ENCODE data around the gene PARD6G. TPM values are rescaled to one million over a fixed set of nuclear protein-coding genes. Genes with fewer than 3 reads are reported as not detected.
A peak's percentile ranks its signal among the peaks of the same experiment; 100 is the strongest.

The PARD6G gene
- total RNA-seq, 1 donor from 2014 or later, result 21.8 TPM

DNA sequence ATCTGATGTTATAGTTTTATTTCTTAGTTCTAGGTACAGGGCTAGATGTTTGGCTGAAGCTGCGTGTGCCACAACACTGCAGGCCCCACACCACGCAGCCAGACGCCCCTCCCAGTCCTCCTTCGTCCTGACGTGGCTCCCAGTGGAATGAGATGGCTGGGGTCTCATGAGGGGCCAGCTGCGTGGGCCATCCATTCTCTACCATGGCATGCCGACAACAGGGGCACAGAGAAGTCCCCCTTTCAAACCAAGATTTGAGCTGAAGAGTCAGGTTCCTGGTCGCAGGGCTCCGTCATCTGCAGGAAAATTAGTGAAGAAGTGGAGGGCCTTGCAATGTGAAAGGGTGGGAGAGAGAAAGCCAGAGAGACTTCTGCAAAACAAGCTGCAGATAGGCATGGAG is 64.5 kb downstream of the PARD6G start:
- no peaks in the 10 kb centered on the region for H3K9me3 Mint-ChIP-seq
- H2AFZ ChIP-seq (replicated peaks), result no peak overlapping the region

DNA sequence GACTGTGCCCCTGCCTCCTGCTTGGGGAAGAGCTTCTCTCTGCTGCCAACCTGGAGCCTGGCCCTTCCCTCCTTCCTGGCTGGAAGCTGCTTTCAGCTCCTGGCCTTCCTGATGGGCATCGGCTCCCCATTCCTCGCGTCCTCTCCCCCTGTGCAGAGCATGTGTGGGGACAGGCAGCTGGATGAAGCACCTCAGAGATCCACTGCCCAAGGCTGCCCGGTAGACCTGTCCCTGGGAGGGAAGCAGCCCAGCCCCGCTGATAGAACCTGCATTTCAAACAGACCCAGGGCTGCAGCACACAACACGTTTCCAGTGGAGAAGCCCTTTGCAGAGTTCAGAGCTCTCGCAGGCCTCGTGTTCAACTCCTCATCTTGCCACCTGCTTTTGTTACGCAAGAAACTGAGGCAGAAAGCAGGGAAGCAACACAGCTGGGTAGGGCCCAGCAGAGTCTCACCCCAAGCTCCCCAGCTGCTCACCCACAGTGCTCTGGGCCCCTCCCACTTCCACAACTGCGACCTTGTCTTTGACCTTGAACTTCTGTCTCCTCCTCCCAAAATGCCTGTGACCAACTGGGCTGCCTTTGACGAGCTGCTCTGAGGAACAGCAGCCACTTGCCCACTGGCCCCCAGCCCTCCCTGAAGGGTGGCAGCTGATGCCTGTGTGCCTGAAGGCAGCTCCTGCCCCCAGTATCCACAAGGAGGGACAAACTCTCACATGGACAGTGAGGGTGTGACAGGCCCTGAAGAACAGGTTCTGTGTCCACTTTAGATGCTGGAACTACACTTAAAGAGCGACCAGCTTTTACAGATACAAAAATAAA is 65.5 kb downstream of the PARD6G start:
- H3K27me3 ChIP-seq, result no peaks in the 10 kb centered on the region
- H3K4me2 ChIP-seq, result no peak overlapping the region
- H3K79me2 ChIP-seq (ENCODE audit: low read depth), result no peaks in the 10 kb centered on the region
- no peak overlapping the region for H2AFZ ChIP-seq (replicated peaks)
- H3K36me3 ChIP-seq, result no peaks in the 10 kb centered on the region
- H4K20me1 ChIP-seq (ENCODE audit: low read depth), result peaks cover 10% of the 10 kb centered on the region
- no peaks in the 10 kb centered on the region for H3K9me3 ChIP-seq (ENCODE audit: low read depth)
- H3K9ac ChIP-seq, result no peak overlapping the region
- Mint-ChIP-seq H3K27me3 (ENCODE audit: insufficient read depth, low read depth) (peaks cover 13% of the 10 kb centered on the region), H3K4me3 (no peak overlapping the region), H3K4me1 (peaks cover 15% of the 10 kb centered on the region), H3K9me3 (no peaks in the 10 kb centered on the region), H3K27ac (peak overlapping the region; percentile 5), H3K36me3 (peaks cover 15% of the 10 kb centered on the region)
- no peaks in the 10 kb centered on the region for H3K4me1 ChIP-seq
- TF ChIP-seq EZH2 (IDR thresholded peaks at IDR 0.05) (no peak), EZH2phosphoT487 (IDR thresholded peaks at IDR 0.05) (no peak)
- TF ChIP-seq, protein P1, sequence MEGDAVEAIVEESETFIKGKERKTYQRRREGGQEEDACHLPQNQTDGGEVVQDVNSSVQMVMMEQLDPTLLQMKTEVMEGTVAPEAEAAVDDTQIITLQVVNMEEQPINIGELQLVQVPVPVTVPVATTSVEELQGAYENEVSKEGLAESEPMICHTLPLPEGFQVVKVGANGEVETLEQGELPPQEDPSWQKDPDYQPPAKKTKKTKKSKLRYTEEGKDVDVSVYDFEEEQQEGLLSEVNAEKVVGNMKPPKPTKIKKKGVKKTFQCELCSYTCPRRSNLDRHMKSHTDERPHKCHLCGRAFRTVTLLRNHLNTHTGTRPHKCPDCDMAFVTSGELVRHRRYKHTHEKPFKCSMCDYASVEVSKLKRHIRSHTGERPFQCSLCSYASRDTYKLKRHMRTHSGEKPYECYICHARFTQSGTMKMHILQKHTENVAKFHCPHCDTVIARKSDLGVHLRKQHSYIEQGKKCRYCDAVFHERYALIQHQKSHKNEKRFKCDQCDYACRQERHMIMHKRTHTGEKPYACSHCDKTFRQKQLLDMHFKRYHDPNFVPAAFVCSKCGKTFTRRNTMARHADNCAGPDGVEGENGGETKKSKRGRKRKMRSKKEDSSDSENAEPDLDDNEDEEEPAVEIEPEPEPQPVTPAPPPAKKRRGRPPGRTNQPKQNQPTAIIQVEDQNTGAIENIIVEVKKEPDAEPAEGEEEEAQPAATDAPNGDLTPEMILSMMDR (IDR thresholded peaks at IDR 0.05), result no peak
- H3F3A ChIP-seq (ENCODE audit: low read depth), result no peaks in the 10 kb centered on the region
- H3K27ac ChIP-seq, result no peak overlapping the region
- no peak overlapping the region for H3K4me3 ChIP-seq
- DNase-seq (ENCODE audit: low spot score), result no peak

More for the DNA sequence above, 64.5 kb downstream of the PARD6G start:
- Histone ChIP-seq H4K20me1 (ENCODE audit: low read depth) (peaks cover 10% of the 10 kb centered on the region), H3K4me3 (no peak overlapping the region), H3K9me3 (ENCODE audit: low read depth) (no peaks in the 10 kb centered on the region), H3K27ac (no peak overlapping the region), H3K4me2 (no peak overlapping the region), H3K9ac (no peak overlapping the region), H3K27me3 (no peaks in the 10 kb centered on the region), H3F3A (ENCODE audit: low read depth) (no peaks in the 10 kb centered on the region), H3K36me3 (no peaks in the 10 kb centered on the region), H3K79me2 (ENCODE audit: low read depth) (no peaks in the 10 kb centered on the region), H3K4me1 (no peaks in the 10 kb centered on the region)
- Mint-ChIP-seq H3K4me3 (no peak overlapping the region), H3K36me3 (peaks cover 18% of the 10 kb centered on the region), H3K27ac (no peak overlapping the region), H3K27me3 (ENCODE audit: insufficient read depth, low read depth) (peaks cover 13% of the 10 kb centered on the region), H3K4me1 (peaks cover 10% of the 10 kb centered on the region)
- DNase-seq (ENCODE audit: low spot score), result no peak
- TF ChIP-seq, protein P1 (IDR thresholded peaks at IDR 0.05), result no peak
- TF ChIP-seq EZH2 (IDR thresholded peaks at IDR 0.05), result no peak

DNA sequence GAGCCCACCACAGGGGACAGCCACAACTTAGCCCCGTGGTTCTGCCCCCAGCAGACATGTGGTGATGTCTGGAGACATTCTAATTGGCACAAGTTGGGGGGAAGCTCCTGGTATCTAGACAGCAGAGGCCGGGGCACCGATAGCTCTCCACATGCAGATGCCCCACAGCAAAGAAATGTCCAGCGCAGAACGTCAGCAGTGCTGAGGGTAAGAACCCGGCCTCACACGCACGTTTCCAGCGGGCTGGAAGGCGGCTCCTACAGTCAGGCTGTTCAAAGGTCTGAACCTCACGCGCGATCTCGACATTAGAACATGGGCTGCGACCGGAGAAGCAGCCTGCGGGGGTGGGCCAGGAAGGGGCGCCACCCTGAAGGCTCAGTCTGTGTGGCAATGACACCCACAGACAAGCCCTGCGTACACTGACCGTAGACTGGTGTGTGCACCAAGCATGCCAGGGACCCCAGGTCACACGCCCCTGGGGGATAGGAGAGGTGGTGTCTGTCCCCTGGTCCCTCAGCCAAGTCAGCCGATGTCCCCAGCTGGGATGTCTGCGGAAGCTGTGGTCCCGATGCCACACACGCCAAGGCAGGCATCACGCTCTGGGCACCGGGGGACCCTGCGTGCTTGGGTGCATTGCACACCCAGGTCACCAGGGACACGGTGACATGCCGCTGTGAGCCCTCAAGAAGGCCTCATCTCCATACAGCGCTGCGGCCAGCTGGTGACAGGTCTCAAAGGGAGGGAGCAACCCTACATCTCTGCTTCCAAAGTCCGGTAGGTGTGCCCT is 66.3 kb downstream of the PARD6G start:
- peaks cover 10% of the 10 kb centered on the region for H4K20me1 ChIP-seq (ENCODE audit: low read depth)
- Mint-ChIP-seq H3K27me3 (ENCODE audit: insufficient read depth, low read depth) (peaks cover 6% of the 10 kb centered on the region), H3K4me1 (peaks cover 24% of the 10 kb centered on the region), H3K27ac (no peak overlapping the region), H3K9me3 (no peaks in the 10 kb centered on the region), H3K4me3 (no peak overlapping the region), H3K36me3 (peaks cover 12% of the 10 kb centered on the region)
- H3K4me2 ChIP-seq, result no peak overlapping the region
- no peaks in the 10 kb centered on the region for H3K4me1 ChIP-seq
- H2AFZ ChIP-seq (replicated peaks), result no peak overlapping the region
- H3K4me3 ChIP-seq, result no peak overlapping the region
- no peak for DNase-seq (ENCODE audit: low spot score)
- H3K27me3 ChIP-seq, result no peaks in the 10 kb centered on the region
- H3F3A ChIP-seq (ENCODE audit: low read depth), result no peaks in the 10 kb centered on the region
- H3K9me3 ChIP-seq (ENCODE audit: low read depth), result no peaks in the 10 kb centered on the region
- no peak overlapping the region for H3K27ac ChIP-seq
- TF ChIP-seq, protein P1 (IDR thresholded peaks at IDR 0.05), result no peak
- no peak for TF ChIP-seq EZH2phosphoT487 (IDR thresholded peaks at IDR 0.05)
- no peak for TF ChIP-seq EZH2 (IDR thresholded peaks at IDR 0.05)
- no peak overlapping the region for H3K9ac ChIP-seq
- H3K79me2 ChIP-seq (ENCODE audit: low read depth), result no peaks in the 10 kb centered on the region
- no peaks in the 10 kb centered on the region for H3K36me3 ChIP-seq

All from neural progenitor cell (in vitro differentiated cells).